GM12891 (cell line): ENCODE data around the gene ENTR1.

Experiments
- POLR2A ChIP-seq: IDR thresholded peaks from 2 replicates; pipeline ENCODE4 v1.6.1; 2011; ENCODE audit warnings: low read depth, low read length, control low read depth
- POLR2AphosphoS5 ChIP-seq: IDR thresholded peaks from 2 replicates; pipeline ENCODE4 v1.6.1; 2011; ENCODE audit warnings: low read depth, low read length, control low read depth
- POU2F2 ChIP-seq: IDR thresholded peaks from 2 replicates; pipeline ENCODE4 v1.6.1; 2011; ENCODE audit warnings: low read depth, mild to moderate bottlenecking, control low read depth, low read length, moderate library complexity
- TAF1 ChIP-seq: IDR thresholded peaks from 2 replicates; pipeline ENCODE4 v1.6.1; 2011; ENCODE audit warnings: low read depth, low read length, control low read depth

DNA sequence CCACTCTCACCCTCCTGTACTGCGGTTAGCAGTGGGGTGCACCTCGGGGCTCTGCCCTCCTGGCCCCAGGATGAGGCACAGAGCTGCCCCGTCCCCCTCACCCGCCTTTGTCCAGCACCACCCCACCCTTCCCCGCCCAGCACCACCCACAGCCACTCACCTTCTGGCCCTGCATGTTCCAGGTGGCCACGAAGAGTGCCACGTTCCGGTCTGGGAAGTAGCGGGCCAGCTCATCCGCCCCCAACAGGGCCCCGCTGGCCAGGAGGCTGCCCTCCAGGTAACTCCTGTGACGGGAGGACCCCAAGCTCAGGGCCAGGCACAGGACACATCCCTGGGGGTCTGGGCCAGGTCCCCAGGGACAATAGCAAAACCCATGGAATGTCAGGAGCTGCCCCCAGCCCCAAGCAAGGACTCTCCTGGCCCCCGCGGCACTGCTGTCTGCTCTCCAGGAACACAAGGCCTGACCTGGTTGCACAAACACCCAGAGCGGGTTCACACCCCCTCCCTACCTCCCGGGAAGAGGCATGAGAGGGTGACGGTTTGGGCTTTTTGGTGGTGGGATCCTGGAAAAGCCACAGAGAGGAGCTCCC, 24.3 kb upstream of the ENTR1 start:
- no peak for TF ChIP-seq POLR2A
- no peak for TF ChIP-seq POLR2AphosphoS5
- TF ChIP-seq TAF1 = no peak
- no peak for TF ChIP-seq POU2F2
